Stimulated activated CD4-positive, alpha-beta T cell treated with anti-CD3 and anti-CD28 coated beads, Interleukin-4, amount 100 ng/mL, for 4 hours (primary cell): ENCODE data around the gene RREB1.

ENCODE experiments used
- DNase-seq, 2 experiments: peaks; one replicate each; pipeline ENCODE4 v3.0.0-alpha.2; 2020

Gene RREB1

GRCh38 chr6:7196019-7196402 is 88.2 kb downstream of the RREB1 start:
- DNase-seq = peak in 1 of 2 experiments; percentile 27

GRCh38 chr6:7196685-7197283 is 89.0 kb downstream of the RREB1 start:
- no peak for DNase-seq

GRCh38 chr6:7197747-7198146 is 90.0 kb downstream of the RREB1 start:
- no peak for DNase-seq

- DNase-seq = no peak
Observed at GRCh38 chr6:7198833-7199800, 91.4 kb downstream of the RREB1 start.

- no peak for DNase-seq
Observed at GRCh38 chr6:7200598-7201443, 93.1 kb downstream of the RREB1 start.

- no peak for DNase-seq
Observed at GRCh38 chr6:7201444-7201731, 93.6 kb downstream of the RREB1 start.

GRCh38 chr6:7201732-7202541 is 94.2 kb downstream of the RREB1 start:
- DNase-seq = peak; percentile 12 to 21

GRCh38 chr6:7202950-7203349 is 95.2 kb downstream of the RREB1 start:
- no peak for DNase-seq

GRCh38 chr6:7203939-7204338 is 96.2 kb downstream of the RREB1 start:
- no peak for DNase-seq

GRCh38 chr6:7204726-7205125 is 97.0 kb downstream of the RREB1 start:
- DNase-seq = no peak

- DNase-seq = no peak
Observed at GRCh38 chr6:7207720-7208119, 100.0 kb downstream of the RREB1 start.

- DNase-seq = no peak
Observed at GRCh38 chr6:7213416-7213815, 105.7 kb downstream of the RREB1 start.

GRCh38 chr6:7214468-7214867 is 106.7 kb downstream of the RREB1 start:
- DNase-seq = no peak

GRCh38 chr6:7215131-7215530 is 107.4 kb downstream of the RREB1 start:
- DNase-seq = no peak

- no peak for DNase-seq
Observed at GRCh38 chr6:7215798-7216231, 108.1 kb downstream of the RREB1 start.

- DNase-seq = no peak
Observed at GRCh38 chr6:7216941-7217621, 109.3 kb downstream of the RREB1 start.

- no peak for DNase-seq
Observed at GRCh38 chr6:7218406-7218988, 110.7 kb downstream of the RREB1 start.

- no peak for DNase-seq
Observed at GRCh38 chr6:7219310-7219709, 111.5 kb downstream of the RREB1 start.

- DNase-seq = no peak
Observed at GRCh38 chr6:7222197-7222596, 114.4 kb downstream of the RREB1 start.

GRCh38 chr6:7224731-7225130 is 117.0 kb downstream of the RREB1 start:
- no peak for DNase-seq

- DNase-seq = no peak
Observed at GRCh38 chr6:7228662-7229375, 121.1 kb downstream of the RREB1 start.
